Stimulated activated CD8-positive, alpha-beta memory T cell treated with anti-CD3 and anti-CD28 coated beads, Interleukin-7, amount 100 ng/mL, for 48 hours (primary cell): ENCODE measurements around the gene LRRC45.

Source experiments
- DNase-seq, 2 donors: peaks; one replicate each; pipeline ENCODE4 v3.0.0-alpha.2; 2020; ENCODE audit warnings: low read depth in 1 of 2; ENCODE audit errors: extremely low read depth in 1 of 2

The LRRC45 gene

DNA sequence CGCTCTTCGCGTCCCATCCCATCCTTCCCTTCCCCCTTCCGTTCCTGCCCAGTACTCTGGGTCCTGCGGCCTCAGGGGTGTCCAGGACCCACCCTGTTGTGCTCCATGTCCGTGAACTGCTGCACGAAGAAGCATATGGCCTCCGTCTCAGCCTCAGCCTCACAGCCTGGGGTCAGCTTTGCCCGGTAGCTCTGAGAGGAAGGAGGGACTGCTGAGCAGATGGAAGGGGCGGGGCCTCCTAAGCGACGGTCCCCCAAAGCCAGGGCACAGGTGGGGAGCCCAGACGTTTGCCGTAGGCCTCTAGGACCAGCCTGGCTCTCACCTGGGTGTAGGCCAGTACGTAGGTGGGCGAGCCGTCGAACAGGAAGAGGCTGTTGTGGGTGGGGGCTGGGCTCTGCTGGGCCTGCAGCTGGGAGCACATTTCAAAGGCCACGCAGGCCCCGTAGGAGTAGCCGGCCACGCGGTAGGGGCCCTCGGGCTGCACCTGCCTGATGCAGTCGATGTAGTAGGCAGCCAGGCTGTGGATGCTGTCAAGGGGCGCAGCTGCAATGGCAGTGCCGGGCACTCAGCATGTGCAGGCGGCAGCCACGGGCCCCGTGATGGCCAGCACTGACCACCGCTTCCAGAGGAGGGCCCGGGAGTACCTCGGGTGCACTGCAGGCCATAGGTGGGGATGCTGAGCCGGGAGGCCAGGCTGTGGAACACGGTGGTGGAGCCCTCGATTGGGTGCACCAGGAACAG is 57.1 kb downstream of the LRRC45 start:
- no peak for DNase-seq
